Stimulated activated memory B cell treated with anti-CD40 and anti-IgM and Interleukin-4, amounts not matched to agents 10 μg/mL and 1 μg/mL and 100 μg/mL, for 72 hours (primary cell): ENCODE measurements around the gene ZNF701.
"Not testable (repeated sequence)": the region's sequence is repeated elsewhere in the genome, so short reads cannot be mapped to it uniquely, and the experiment has no call there.

Experiments
- ATAC-seq: fragments of 150-1000 bp; cut with Tn5 transposase; 2 replicates; pipeline ENCODE4 v1.10.0; 2021
- H3K27ac Mint-ChIP-seq: one replicate; pipeline ENCODE4 v1.8.0; 2022; ENCODE audit warnings: mild to moderate bottlenecking, mixed read lengths
- H3K27me3 Mint-ChIP-seq: one replicate; pipeline ENCODE4 v1.8.0; 2022; ENCODE audit warnings: mixed read lengths
- H3K36me3 Mint-ChIP-seq: one replicate; pipeline ENCODE4 v1.8.0; 2022; ENCODE audit warnings: mixed read lengths
- H3K4me1 Mint-ChIP-seq: one replicate; pipeline ENCODE4 v1.8.0; 2022; ENCODE audit warnings: mixed read lengths
- H3K4me3 Mint-ChIP-seq: one replicate; pipeline ENCODE4 v1.8.0; 2022; ENCODE audit warnings: mild to moderate bottlenecking, moderate library complexity, mixed read lengths
- H3K9me3 Mint-ChIP-seq: one replicate; pipeline ENCODE4 v1.8.0; 2022; ENCODE audit warnings: mixed read lengths

Gene ZNF701

DNA sequence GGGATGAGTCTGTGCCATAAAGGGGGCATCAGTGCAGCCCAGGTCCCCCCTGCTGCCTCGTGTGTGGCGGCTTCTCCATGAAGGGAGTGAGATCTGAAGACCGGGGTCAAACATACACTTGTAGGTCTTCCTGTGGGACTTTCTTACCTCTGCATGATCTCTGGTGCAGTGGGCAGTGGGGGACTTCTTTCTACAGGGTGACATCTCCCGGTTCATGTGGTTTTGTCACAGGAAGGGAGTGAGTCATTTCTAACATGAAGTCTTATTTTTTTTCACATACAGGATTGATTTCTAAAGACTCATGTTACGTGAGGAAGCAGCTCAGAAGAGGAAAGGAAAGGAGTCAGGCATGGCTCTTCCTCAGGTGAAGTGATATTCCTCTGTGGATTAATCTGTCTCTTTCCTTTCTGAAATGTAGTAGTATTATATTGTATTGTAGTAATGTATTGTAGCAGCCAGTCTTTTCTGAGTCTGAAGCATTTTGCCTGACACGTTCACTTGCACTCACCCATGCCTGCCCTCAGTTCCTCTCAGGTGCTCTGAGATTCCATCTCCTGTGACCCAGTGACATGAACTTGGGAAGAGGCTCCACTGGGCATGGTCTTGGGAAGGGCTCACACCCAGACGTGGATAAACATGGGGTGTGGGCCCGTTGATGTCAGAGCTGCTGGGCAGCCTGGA lies 27.0 kb upstream of the ZNF701 start:
- Mint-ChIP-seq H3K4me3 (no peak overlapping the region), H3K4me1 (peaks cover 23% of the 10 kb centered on the region), H3K27me3 (no peaks in the 10 kb centered on the region)

DNA sequence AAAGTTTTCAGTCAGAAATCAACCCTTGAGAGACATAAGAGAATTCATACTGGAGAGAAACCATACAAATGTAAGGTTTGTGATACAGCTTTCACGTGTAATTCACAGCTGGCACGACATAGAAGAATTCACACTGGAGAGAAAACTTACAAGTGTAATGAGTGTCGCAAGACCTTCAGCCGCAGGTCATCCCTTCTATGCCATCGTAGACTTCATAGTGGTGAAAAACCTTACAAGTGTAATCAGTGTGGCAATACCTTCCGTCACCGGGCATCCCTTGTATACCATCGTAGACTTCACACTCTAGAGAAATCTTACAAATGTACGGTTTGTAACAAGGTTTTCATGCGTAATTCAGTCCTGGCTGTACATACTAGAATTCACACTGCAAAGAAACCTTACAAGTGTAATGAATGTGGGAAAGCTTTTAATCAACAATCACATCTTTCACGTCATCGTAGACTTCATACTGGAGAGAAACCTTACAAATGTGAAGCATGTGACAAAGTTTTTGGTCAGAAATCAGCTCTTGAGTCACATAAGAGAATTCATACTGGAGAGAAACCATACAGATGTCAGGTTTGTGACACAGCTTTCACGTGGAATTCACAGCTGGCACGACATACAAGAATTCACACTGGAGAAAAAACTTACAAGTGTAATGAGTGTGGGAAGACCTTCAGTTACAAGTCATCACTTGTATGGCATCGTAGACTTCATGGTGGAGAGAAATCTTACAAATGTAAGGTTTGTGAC lies 15.7 kb upstream of the ZNF701 start:
- no peaks in the 10 kb centered on the region for H3K4me1 Mint-ChIP-seq
- H3K27me3 Mint-ChIP-seq: no peaks in the 10 kb centered on the region
- no peak overlapping the region for H3K4me3 Mint-ChIP-seq
- no peak for ATAC-seq
- peaks cover 35% of the 10 kb centered on the region for H3K9me3 Mint-ChIP-seq
- no peak overlapping the region for H3K27ac Mint-ChIP-seq
- H3K36me3 Mint-ChIP-seq: peaks cover 89% of the 10 kb centered on the region

More for the DNA sequence above, 27.0 kb upstream of the ZNF701 start:
- peak; percentile 71 for ATAC-seq
- Mint-ChIP-seq H3K36me3 (peaks cover 85% of the 10 kb centered on the region), H3K27ac (peak overlapping the region; percentile 65), H3K9me3 (peaks cover 4% of the 10 kb centered on the region)

DNA sequence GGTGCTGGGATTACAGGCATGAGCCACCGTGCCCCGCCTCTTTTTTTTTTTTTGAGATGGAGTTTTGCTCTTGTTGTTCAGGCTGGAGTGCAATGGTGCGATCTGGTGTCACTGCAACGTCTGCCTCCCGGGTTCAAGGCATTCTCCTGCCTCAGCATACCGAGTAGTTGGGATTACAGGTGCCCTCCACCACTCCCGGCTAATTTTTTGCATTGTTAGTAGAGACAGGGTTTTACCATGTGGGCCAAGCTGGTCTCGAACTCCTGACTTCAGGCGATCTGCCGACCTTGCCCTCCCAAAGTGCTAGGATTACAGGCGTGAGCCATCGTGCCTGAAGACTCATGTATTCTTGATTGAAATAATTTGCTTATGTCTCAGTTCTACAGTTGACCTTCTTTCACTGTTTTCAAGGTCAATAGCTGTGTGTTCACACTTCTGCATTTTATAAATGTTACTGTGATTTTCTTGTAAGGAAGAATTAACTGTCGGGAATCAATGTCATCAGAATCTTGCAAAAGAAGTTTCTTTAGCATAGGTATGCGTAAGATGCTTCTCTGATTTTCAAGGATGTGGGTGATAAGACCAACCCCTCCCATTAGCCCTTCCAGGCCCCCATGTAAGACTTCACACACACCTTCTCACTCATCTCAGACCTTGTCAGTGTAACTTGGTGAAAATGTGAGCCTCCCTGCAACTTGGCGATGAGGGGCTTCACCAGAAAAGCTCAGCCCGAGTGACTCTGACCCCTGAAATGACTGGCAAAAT lies 12.7 kb upstream of the ZNF701 start:
- H3K27me3 Mint-ChIP-seq: no peaks in the 10 kb centered on the region
- H3K4me3 Mint-ChIP-seq: no peak overlapping the region
- no peaks in the 10 kb centered on the region for H3K4me1 Mint-ChIP-seq
- ATAC-seq: no peak
- peaks cover 42% of the 10 kb centered on the region for H3K9me3 Mint-ChIP-seq
- peaks cover 90% of the 10 kb centered on the region for H3K36me3 Mint-ChIP-seq
- no peak overlapping the region for H3K27ac Mint-ChIP-seq

DNA sequence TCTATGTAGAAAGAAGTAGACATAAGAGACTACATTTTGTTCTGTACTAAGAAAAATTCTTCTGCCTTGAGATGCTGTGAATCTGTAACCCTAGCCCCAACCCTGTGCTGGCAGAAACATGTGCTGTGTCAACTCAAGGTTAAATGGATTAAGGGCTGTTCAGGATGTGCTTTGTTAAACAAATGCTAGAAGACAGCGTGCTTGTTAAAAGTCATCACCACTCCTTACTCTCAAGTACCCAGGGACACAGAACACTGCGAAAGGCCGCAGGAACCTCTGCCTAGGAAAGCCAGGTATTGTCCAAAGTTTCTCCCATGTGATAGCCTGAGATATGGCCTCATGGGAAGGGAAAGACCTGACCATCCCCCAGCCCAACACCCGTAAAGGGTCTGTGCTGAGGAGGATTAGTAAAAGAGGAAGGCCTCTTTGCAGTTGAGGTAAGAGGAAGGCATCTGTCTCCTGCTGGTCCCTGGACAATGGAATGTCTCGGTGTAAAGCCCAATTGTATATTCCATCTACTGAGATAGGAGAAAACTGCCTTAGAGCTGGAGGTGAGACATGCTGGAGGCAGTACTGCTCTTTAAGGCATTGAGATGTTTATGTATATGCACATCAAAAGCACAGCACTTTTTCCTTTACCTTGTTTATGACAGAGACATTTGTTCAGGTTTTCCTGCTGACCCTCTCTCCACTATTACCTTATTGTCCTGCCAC lies 11.2 kb upstream of the ZNF701 start:
- H3K27ac Mint-ChIP-seq, H3K4me3 Mint-ChIP-seq, ATAC-seq, H3K4me1 Mint-ChIP-seq, H3K27me3 Mint-ChIP-seq: not testable (repeated sequence)
- peaks cover 90% of the 10 kb centered on the region for H3K36me3 Mint-ChIP-seq
- H3K9me3 Mint-ChIP-seq: peaks cover 43% of the 10 kb centered on the region

DNA sequence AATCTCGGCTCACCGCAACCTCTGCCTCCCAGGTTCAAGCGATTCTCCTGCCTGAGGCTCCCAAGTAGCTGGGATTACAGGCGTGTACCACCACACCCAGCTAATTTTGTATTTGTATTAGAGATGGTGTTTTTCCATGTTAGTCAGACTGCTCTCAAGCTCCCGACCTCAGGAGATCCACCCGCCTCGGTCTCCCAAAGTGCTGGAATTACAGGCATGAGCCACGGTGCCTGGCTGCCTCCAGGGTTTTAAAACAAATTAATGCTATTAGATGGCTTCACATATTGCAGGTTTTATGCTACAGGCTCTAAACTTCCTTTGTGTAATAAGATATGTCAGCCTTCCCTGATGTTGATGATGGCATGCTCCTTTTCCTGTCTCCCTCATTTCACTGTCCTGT lies 8.5 kb upstream of the ZNF701 start:
- not testable (repeated sequence) for H3K4me1 Mint-ChIP-seq, ATAC-seq, H3K4me3 Mint-ChIP-seq, H3K27ac Mint-ChIP-seq, H3K27me3 Mint-ChIP-seq
- H3K36me3 Mint-ChIP-seq: peaks cover 87% of the 10 kb centered on the region
- peaks cover 31% of the 10 kb centered on the region for H3K9me3 Mint-ChIP-seq

DNA sequence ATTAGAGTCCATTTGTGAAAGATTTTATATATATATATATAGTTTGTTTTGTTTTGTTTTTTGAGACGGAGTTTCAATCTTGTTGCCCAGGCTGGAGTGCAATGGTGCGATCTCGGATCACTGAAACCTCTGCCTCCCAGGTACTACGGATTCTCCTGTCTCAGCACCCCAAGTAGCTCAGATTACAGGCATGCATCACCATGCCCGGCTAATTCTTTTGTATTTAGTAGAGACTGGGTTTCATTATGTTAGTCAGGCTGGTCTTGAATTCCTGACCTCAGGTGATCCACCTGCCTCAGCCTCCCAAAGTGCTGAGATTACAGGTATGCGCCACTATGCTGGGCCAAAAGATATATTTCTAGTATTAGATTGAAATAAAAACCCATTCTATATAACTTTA lies 4.0 kb upstream of the ZNF701 start:
- H3K4me3 Mint-ChIP-seq: no peak overlapping the region
- no peak for ATAC-seq
- peaks cover 18% of the 10 kb centered on the region for H3K9me3 Mint-ChIP-seq
- H3K36me3 Mint-ChIP-seq: peaks cover 52% of the 10 kb centered on the region
- no peak overlapping the region for H3K27ac Mint-ChIP-seq
- H3K27me3 Mint-ChIP-seq: no peaks in the 10 kb centered on the region
- H3K4me1 Mint-ChIP-seq: peaks cover 15% of the 10 kb centered on the region

DNA sequence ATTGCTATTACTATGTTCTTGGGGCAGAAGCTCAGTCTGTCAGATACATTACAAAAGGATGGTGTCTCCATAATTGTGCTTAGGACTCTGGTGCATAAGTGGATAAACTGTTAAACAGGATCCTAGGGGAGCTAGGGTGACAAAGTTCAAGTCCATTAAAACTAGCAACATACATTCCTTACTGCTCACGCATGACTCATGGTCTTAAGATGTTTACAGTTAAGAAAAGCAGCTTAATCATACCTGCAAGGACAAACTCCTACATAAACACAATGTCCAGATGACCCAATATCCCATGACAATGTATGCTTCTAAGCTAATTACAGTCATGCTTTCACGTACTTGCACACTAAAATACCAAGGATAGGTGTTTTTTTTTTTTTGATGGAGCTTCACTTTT lies 3.5 kb upstream of the ZNF701 start:
- H3K36me3 Mint-ChIP-seq: peaks cover 52% of the 10 kb centered on the region

DNA sequence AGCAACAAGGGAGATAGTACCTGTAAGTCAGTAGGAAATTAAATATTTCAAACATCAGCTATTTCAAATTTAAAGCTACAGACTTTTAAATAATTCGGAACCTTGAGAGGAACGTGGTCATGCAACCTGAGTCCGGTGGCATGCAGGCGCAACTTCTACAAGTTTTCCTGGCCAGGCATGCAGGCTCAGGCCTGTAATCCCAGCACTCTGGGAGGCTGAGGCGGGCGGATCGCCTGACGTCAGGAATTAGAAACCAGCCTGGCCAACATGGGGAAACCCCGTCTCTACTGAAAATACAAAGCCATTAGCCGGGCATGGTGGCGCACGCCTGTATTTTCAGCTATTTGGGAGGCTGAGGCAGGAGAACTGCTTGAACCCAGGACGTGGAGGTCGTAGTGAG lies 2.2 kb upstream of the ZNF701 start:
- H3K36me3 Mint-ChIP-seq: peaks cover 48% of the 10 kb centered on the region
- no peak overlapping the region for H3K4me3 Mint-ChIP-seq
- H3K9me3 Mint-ChIP-seq: peaks cover 15% of the 10 kb centered on the region
- H3K27me3 Mint-ChIP-seq: no peaks in the 10 kb centered on the region
- peaks cover 22% of the 10 kb centered on the region for H3K4me1 Mint-ChIP-seq
- no peak for ATAC-seq
- H3K27ac Mint-ChIP-seq: no peak overlapping the region

More for the DNA sequence above, 3.5 kb upstream of the ZNF701 start:
- no peak overlapping the region for H3K4me3 Mint-ChIP-seq
- peaks cover 19% of the 10 kb centered on the region for H3K4me1 Mint-ChIP-seq
- peaks cover 18% of the 10 kb centered on the region for H3K9me3 Mint-ChIP-seq
- ATAC-seq: no peak
- no peak overlapping the region for H3K27ac Mint-ChIP-seq
- H3K27me3 Mint-ChIP-seq: no peaks in the 10 kb centered on the region

DNA sequence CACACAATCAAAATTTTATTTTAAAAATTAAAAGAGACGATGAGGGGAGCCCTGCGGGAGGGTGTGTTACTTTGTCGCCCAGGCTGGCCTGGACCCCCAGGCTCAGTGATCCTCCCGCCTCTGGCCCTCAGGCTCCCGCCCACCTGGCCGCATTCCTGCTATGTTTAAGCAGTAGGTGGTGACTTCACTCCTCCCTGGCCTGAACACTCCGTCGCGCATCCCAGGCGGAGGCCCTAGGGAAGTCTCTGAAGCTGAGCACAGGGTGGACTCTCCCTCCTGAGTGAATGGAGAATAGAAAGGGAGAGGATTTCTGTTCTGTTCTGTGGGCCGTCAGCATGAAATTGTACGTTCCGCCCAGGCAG lies 468 bp upstream of the ZNF701 start:
- peaks cover 13% of the 10 kb centered on the region for H3K9me3 Mint-ChIP-seq
- H3K27me3 Mint-ChIP-seq: not testable (repeated sequence)
- peaks cover 22% of the 10 kb centered on the region for H3K4me1 Mint-ChIP-seq
- peaks cover 48% of the 10 kb centered on the region for H3K36me3 Mint-ChIP-seq
- ATAC-seq: peak; percentile 10
- peak overlapping the region; percentile 93 for H3K27ac Mint-ChIP-seq
- peak overlapping the region; percentile 90 for H3K4me3 Mint-ChIP-seq

DNA sequence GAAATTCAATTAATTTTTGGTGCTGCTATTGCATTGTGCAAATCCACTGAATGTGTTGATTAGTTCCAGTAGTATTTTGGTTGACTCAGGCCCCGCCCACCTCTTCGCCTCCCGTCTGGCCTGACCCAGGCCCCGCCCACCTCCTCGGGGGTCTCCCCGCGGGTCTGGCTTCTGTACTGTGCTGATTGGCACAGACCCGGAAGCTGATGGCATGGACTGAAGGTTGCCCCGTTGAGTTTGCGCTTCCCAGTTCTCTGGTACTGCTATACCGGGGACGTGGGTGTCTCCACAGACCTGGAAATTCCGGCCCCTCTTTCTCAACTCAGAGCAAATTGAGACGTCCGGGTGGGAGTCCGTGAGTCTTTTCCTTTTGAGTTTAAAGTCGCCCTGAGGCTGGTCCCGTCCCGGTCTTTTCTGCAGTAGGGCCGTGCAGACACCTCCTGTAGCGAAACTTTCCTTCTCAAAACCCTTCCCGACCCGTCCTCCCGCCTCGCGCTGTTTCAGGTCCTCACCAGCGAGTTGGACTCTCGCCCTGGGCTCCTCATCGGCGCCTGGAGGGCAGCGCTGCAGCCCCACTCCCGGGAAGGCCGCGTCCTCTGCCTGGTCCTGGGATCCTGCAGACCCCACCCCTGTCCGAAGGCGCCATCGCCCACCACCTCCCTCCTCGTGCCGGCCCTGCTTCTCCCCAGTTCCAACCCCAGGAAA lies 14.8 kb downstream of the ZNF701 start:
- H3K36me3 Mint-ChIP-seq: peaks cover 80% of the 10 kb centered on the region
- H3K4me3 Mint-ChIP-seq: no peak overlapping the region
- no peaks in the 10 kb centered on the region for H3K27me3 Mint-ChIP-seq
- ATAC-seq: no peak
- H3K9me3 Mint-ChIP-seq: peaks cover 20% of the 10 kb centered on the region
- no peak overlapping the region for H3K27ac Mint-ChIP-seq
- no peaks in the 10 kb centered on the region for H3K4me1 Mint-ChIP-seq

DNA sequence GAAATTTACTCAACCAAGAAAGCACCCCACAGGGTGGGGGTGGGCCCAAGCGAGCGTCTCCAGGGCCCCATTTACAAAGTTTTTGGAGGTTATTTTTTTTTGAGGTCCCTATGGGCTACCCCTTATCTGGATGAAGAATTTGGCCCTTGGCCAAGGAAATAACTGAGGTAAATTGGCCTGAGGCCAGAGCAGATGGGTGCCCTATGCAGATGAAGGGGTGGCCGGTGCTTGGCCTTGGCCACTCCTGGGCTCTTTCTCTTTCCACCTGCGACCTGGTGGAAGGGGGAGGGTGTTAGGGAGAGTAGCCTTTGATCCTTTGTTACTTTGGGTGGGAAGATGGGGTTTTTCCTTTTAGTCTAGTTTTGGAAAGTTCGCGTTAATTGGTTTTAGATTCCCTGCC lies 15.5 kb downstream of the ZNF701 start:
- no peak overlapping the region for H3K27ac Mint-ChIP-seq
- H3K4me1 Mint-ChIP-seq: no peaks in the 10 kb centered on the region
- H3K4me3 Mint-ChIP-seq: no peak overlapping the region
- peaks cover 20% of the 10 kb centered on the region for H3K9me3 Mint-ChIP-seq
- no peaks in the 10 kb centered on the region for H3K27me3 Mint-ChIP-seq
- H3K36me3 Mint-ChIP-seq: peaks cover 82% of the 10 kb centered on the region
- ATAC-seq: no peak

DNA sequence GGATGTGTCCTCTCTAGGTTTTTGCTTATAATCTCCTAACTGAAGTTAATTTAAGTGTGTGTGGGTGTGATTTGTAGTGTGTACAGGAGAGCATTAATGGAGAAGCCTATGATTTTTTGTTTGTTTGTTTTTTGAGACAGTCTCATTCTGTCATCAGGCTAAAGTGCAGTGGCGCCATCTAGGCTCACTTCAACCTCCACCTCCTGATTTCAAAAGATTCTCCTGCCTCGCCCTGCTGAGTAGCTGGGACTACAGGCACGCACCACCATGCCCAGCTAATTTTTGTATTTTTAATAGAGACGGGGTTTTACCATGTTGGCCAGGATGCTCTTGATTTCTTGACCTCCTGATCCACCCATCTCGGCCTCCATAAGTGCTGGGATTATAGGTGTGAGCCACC lies 20.6 kb downstream of the ZNF701 start:
- Mint-ChIP-seq H3K36me3 (peaks cover 76% of the 10 kb centered on the region), H3K4me1 (no peaks in the 10 kb centered on the region), H3K9me3 (peaks cover 4% of the 10 kb centered on the region), H3K4me3 (no peak overlapping the region), H3K27ac (no peak overlapping the region), H3K27me3 (no peaks in the 10 kb centered on the region)
- no peak for ATAC-seq

DNA sequence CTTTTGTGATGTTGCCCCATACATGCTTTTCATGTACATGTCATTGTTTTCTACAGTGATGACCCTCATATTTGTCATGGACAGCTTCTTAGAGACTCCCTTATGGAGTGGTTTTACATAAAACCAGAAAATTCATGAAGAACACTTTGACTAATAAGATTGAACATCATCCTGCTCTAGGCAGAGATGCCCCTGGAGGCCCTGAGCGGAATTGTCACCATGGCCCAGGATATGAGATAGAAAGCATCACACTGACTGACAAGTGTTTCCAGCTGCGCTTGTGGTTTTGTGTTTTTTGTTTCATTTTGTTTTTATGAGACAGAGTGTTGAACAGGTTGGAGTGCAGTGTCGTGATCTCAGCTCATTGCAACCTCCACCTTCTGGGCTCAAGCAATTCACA lies 22.2 kb downstream of the ZNF701 start:
- peaks cover 11% of the 10 kb centered on the region for H3K9me3 Mint-ChIP-seq
- no peak overlapping the region for H3K4me3 Mint-ChIP-seq
- H3K27me3 Mint-ChIP-seq: no peaks in the 10 kb centered on the region

DNA sequence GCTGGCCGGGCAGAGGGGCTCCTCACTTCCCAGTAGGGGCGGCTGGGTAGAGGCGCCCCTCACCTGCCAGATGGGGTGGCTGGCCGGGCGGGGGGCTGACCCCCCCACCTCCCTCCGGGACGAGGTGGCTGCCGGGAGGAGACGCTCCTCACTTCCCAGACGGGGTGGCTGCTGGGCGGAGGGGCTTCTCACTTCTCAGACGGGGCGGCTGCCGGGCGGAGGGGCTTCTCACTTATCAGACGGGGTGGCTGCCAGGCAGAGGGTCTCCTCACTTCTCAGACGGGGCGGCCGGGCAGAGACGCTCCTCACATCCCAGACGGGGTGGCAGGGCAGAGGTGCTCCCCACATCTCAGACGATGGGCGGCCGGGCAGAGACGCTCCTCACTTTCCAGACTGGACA lies 23.4 kb downstream of the ZNF701 start:
- not testable (repeated sequence) for ATAC-seq, H3K4me3 Mint-ChIP-seq, H3K27me3 Mint-ChIP-seq, H3K4me1 Mint-ChIP-seq, H3K27ac Mint-ChIP-seq
- peaks cover 12% of the 10 kb centered on the region for H3K9me3 Mint-ChIP-seq
- H3K36me3 Mint-ChIP-seq: peaks cover 75% of the 10 kb centered on the region

More for the DNA sequence above, 22.2 kb downstream of the ZNF701 start:
- no peak overlapping the region for H3K27ac Mint-ChIP-seq
- peaks cover 77% of the 10 kb centered on the region for H3K36me3 Mint-ChIP-seq
- ATAC-seq: no peak
- no peaks in the 10 kb centered on the region for H3K4me1 Mint-ChIP-seq
